SK-N-SH (cell line): ENCODE measurements around the gene ZNF723. TPM values are rescaled to one million over a fixed set of nuclear protein-coding genes. Genes with fewer than 3 reads are reported as not detected.
"Not testable (repeated sequence)": the region's sequence is repeated elsewhere in the genome, so short reads cannot be mapped to it uniquely, and the experiment has no call there.

Experiments
- CTCF ChIA-PET: fragments of 300-600, 350-600 bp; formaldehyde crosslinking; extraction: SDS; loops from one replicate; lab custom pipeline; 2021; lab: Yijun Ruan, JAX
- POLR2A ChIA-PET: fragments of 350-600 bp; sonication (Branson Sonifier 250); formaldehyde crosslinking; extraction: SDS; loops from one replicate; lab custom pipeline; 2020; ENCODE audit warnings: antibody characterized with exemption, inconsistent platforms; lab: Yijun Ruan, JAX
- DNase-seq: peaks from one replicate; pipeline ENCODE4 v3.0.0; 2012
- H2AFZ ChIP-seq: fragments of 200-600 bp; sonication (generic); 2 replicates; pipeline ENCODE4 v1.8.1; 2016; ENCODE audit warnings: antibody characterized with exemption, mild to moderate bottlenecking, low read depth
- H3F3A ChIP-seq: fragments of 200-600 bp; sonication (generic); replicated peaks from 2 replicates; pipeline ENCODE3; 2016; ENCODE audit warnings: antibody characterized with exemption, mild to moderate bottlenecking; ENCODE audit not compliant: insufficient read depth
- H3K27ac ChIP-seq, 2 experiments: fragments of 200-500 bp in 1 of 2; fragments of 200-600 bp in 1 of 2; sonication (Bioruptor generic) in 1 of 2; sonication (generic), shearing (Covaris generic) in 1 of 2; 2 replicates each; pipeline versions ENCODE4 v1.5.1 to v1.6.1; 2014 to 2016; ENCODE audit warnings: low read depth in 2 of 2, inconsistent platforms in 1 of 2, low read length in 1 of 2, mild to moderate bottlenecking in 1 of 2, mixed read lengths in 1 of 2
- H3K27me3 ChIP-seq: fragments of 200-600 bp; sonication (generic), shearing (Covaris generic); 2 replicates; pipeline ENCODE4 v1.6.1; 2016; ENCODE audit warnings: mixed run types; ENCODE audit not compliant: insufficient read depth
- H3K36me3 ChIP-seq, 2 experiments: fragments of 200-500 bp in 1 of 2; fragments of 200-600 bp in 1 of 2; sonication (Bioruptor generic) in 1 of 2; sonication (generic) in 1 of 2; replicated peaks in 1 of 2; 2 replicates each; pipeline versions ENCODE3 to v1.5.1; 2014 to 2016; ENCODE audit warnings: low read length in 1 of 2, mild to moderate bottlenecking in 1 of 2; ENCODE audit not compliant: insufficient read depth in 2 of 2, control insufficient read depth in 1 of 2
- H3K4me1 ChIP-seq, 2 experiments: fragments of 200-500 bp in 1 of 2; fragments of 200-600 bp in 1 of 2; sonication (Bioruptor generic) in 1 of 2; sonication (generic), shearing (Covaris generic) in 1 of 2; 2 replicates each; pipeline versions ENCODE4 v1.5.1 to v1.6.1; 2014 to 2016; ENCODE audit warnings: low read depth in 1 of 2, low read length in 1 of 2, mixed run types in 1 of 2; ENCODE audit not compliant: insufficient read depth in 2 of 2, control insufficient read depth in 1 of 2
- H3K4me2 ChIP-seq: fragments of 200-600 bp; sonication (generic), shearing (Covaris generic); 2 replicates; pipeline ENCODE4 v1.6.1; 2017; ENCODE audit warnings: mixed run types
- H3K4me3 ChIP-seq, 2 experiments: fragments of 200-500 bp in 1 of 2; fragments of 200-600 bp in 1 of 2; sonication (Bioruptor generic) in 1 of 2; sonication (generic), shearing (Covaris generic) in 1 of 2; 2 replicates each; pipeline versions ENCODE4 v1.5.1 to v1.8.1; 2014 to 2016; ENCODE audit warnings: low read depth in 2 of 2, inconsistent platforms in 1 of 2, low read length in 1 of 2, mild to moderate bottlenecking in 1 of 2, mixed read lengths in 1 of 2, moderate library complexity in 1 of 2
- H3K79me2 ChIP-seq: fragments of 200-600 bp; sonication (generic); 2 replicates; pipeline ENCODE4 v1.8.1; 2017; ENCODE audit warnings: mild to moderate bottlenecking; ENCODE audit not compliant: insufficient read depth
- H3K9ac ChIP-seq: fragments of 200-600 bp; sonication (generic); 2 replicates; pipeline ENCODE4 v1.6.1; 2017; ENCODE audit warnings: mixed run types
- H3K9me2 ChIP-seq: fragments of 200-600 bp; sonication (generic); 2 replicates; pipeline ENCODE4 v1.6.1; 2017; ENCODE audit warnings: mixed run types
- H3K9me3 ChIP-seq: fragments of 200-600 bp; sonication (generic); 2 replicates; pipeline ENCODE4 v1.6.1; 2017; ENCODE audit warnings: mixed run types, mild to moderate bottlenecking, moderate library complexity
- H4K20me1 ChIP-seq: fragments of 200-600 bp; sonication (generic); 2 replicates; pipeline ENCODE4 v1.6.1; 2017; ENCODE audit warnings: mild to moderate bottlenecking, mixed run types; ENCODE audit not compliant: insufficient read depth
- FOXJ3 ChIP-seq: sonication (generic); formaldehyde crosslinking; IDR thresholded peaks from 2 replicates; pipeline ENCODE4 v1.5.1; 2020; ENCODE audit warnings: mild to moderate bottlenecking, missing genetic modification reagents
- NFIC ChIP-seq: IDR thresholded peaks from 2 replicates; pipeline ENCODE4 v1.4.0; 2012; ENCODE audit warnings: borderline replicate concordance
- NRF1 ChIP-seq: IDR thresholded peaks from 2 replicates; pipeline ENCODE4 v1.6.1; 2012; ENCODE audit warnings: low read depth, mild to moderate bottlenecking, low read length
- POLR2AphosphoS5 ChIP-seq: IDR thresholded peaks from 2 replicates; pipeline ENCODE4 v1.6.1; 2012; ENCODE audit warnings: low read depth, low read length
- SIN3A ChIP-seq: IDR thresholded peaks from 2 replicates; pipeline ENCODE4 v1.6.1; 2012; ENCODE audit warnings: low read depth, mild to moderate bottlenecking, low read length, moderate library complexity, borderline replicate concordance
- SMC3 ChIP-seq: IDR thresholded peaks from 2 replicates; pipeline ENCODE4 v1.6.1; 2012; ENCODE audit warnings: low read depth, low read length, improper control_type of control experiment
- TAF1 ChIP-seq: IDR thresholded peaks from 2 replicates; pipeline ENCODE4 v1.6.1; 2012; ENCODE audit warnings: low read depth, mild to moderate bottlenecking, low read length, moderate library complexity, borderline replicate concordance
- TCF12 ChIP-seq: IDR thresholded peaks from 2 replicates; pipeline ENCODE4 v1.4.0; 2012
- USF1 ChIP-seq: IDR thresholded peaks from 2 replicates; pipeline ENCODE4 v1.4.0; 2012; ENCODE audit warnings: low read depth, borderline replicate concordance
- USF2 ChIP-seq: fragments of 150-350 bp; IDR thresholded peaks from 2 replicates; pipeline ENCODE4 v1.6.1; 2017; ENCODE audit warnings: antibody characterized with exemption, low read length, low read depth, borderline replicate concordance
- YY1 ChIP-seq: IDR thresholded peaks from 2 replicates; pipeline ENCODE4 v1.4.0; 2012; ENCODE audit warnings: low read depth, mild to moderate bottlenecking
- WGBS: methylation state at CpG from one replicate; pipeline ENCODE4 v1.1.6; 2017; ENCODE audit warnings: low lambda C conversion rate; 5-methylcytosine and 5-hydroxymethylcytosine counted together
- polyA plus RNA-seq, 3 experiments: library from polyadenylated mRNA; depleted of rRNA; stranded (reverse); fragments of >200 nt; gene quantifications; 2 replicates each; pipeline ENCODE4 v1.2.3, GENCODE V29; 2012
- TF ChIP-seq, protein P1 (sequence below): IDR thresholded peaks from 2 replicates; pipeline ENCODE4 v1.4.0; 2012; ENCODE audit warnings: low read depth, borderline replicate concordance
- TF ChIP-seq, protein P2 (sequence below): fragments of 150-350 bp; IDR thresholded peaks from 2 replicates; pipeline ENCODE4 v1.6.1; 2016; ENCODE audit warnings: mild to moderate bottlenecking, low read depth, low read length
- TF ChIP-seq, protein P3 (sequence below): fragments of 200-600 bp; sonication (generic); IDR thresholded peaks from 2 replicates; pipeline ENCODE4 v1.6.1; 2017; ENCODE audit warnings: antibody characterized with exemption, mild to moderate bottlenecking, moderate library complexity

Gene ZNF723
- polyA plus RNA-seq, 1 of the 3 experiments (the other 2 are of a cell fraction), result not detected

GRCh38 chr19:22783651-22784410 lies 48.3 kb upstream of the ZNF723 start, which contains the start of gene ZNF99:
ZNF99 (minus strand) TSS chr19:22784151; CDS start chr19:22784016, 135 bp downstream.
- ChIA-PET POLR2A (no interaction called here), CTCF (no interaction called here)
- no peaks in the 10 kb centered on the region for H3K36me3 ChIP-seq
- no peak within 1 kb of the TSS for H3K4me3 ChIP-seq
- H2AFZ ChIP-seq, result no peak within 1 kb of the TSS
- no peaks in the 10 kb centered on the region for H3F3A ChIP-seq
- H3K4me1 ChIP-seq, result no peaks in the 10 kb centered on the region
- H3K79me2 ChIP-seq, result no peaks in the 10 kb centered on the region
- H3K9me3 ChIP-seq, result no peaks in the 10 kb centered on the region
- TF ChIP-seq SMC3 (no peak), TAF1 (no peak), USF1 (no peak), NFIC (no peak), POLR2AphosphoS5 (no peak), SIN3A (no peak), TCF12 (no peak)
- TF ChIP-seq, protein P1, sequence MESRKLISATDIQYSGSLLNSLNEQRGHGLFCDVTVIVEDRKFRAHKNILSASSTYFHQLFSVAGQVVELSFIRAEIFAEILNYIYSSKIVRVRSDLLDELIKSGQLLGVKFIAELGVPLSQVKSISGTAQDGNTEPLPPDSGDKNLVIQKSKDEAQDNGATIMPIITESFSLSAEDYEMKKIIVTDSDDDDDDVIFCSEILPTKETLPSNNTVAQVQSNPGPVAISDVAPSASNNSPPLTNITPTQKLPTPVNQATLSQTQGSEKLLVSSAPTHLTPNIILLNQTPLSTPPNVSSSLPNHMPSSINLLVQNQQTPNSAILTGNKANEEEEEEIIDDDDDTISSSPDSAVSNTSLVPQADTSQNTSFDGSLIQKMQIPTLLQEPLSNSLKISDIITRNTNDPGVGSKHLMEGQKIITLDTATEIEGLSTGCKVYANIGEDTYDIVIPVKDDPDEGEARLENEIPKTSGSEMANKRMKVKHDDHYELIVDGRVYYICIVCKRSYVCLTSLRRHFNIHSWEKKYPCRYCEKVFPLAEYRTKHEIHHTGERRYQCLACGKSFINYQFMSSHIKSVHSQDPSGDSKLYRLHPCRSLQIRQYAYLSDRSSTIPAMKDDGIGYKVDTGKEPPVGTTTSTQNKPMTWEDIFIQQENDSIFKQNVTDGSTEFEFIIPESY, result no peak
- no peak for DNase-seq
- H3K9ac ChIP-seq, result no peak within 1 kb of the TSS
- no peaks in the 10 kb centered on the region for H3K27me3 ChIP-seq
- H3K27ac ChIP-seq, result no peak within 1 kb of the TSS
- H4K20me1 ChIP-seq, result no peaks in the 10 kb centered on the region
- 10% methylated on average over 28 of the region's 36 CpGs for WGBS
- H3K9me2 ChIP-seq, result no peaks in the 10 kb centered on the region
- H3K4me2 ChIP-seq, result no peak within 1 kb of the TSS

GRCh38 chr19:22792863-22793262 lies 39.2 kb upstream of the ZNF723 start:
- H3K27ac ChIP-seq, CTCF ChIA-PET, H3K9me3 ChIP-seq, H4K20me1 ChIP-seq, H3K9ac ChIP-seq, H3K36me3 ChIP-seq, H3F3A ChIP-seq, H3K4me3 ChIP-seq, H3K4me2 ChIP-seq, H2AFZ ChIP-seq, H3K79me2 ChIP-seq, POLR2A ChIA-PET, H3K4me1 ChIP-seq, DNase-seq, H3K27me3 ChIP-seq, H3K9me2 ChIP-seq: not testable (repeated sequence)
- 25% methylated on average over 4 of the region's 4 CpGs for WGBS

DNA sequence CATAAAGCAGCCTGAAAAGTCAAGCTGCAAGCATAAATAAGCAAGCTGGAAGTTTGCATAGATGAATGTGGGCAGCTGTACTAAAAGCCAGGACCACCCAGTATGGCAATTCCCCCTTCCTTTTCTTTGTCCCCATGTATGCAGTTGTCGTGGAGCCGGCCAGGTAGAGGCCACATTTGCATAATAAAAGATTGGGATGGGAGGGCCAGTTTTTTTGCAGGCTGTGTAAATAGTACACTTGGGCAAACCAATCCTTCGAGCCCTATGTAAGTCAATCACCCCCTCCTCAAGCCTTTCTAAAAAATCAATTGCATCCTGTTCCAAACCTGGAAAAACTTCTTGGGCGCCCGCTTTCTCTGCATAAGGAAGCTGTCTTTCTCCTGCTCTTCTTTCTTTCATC lies 35.1 kb upstream of the ZNF723 start:
- ChIA-PET CTCF (no interaction called here), POLR2A (no interaction called here)
- DNase-seq, result no peak
- Histone ChIP-seq H3K4me2 (no peak overlapping the region), H3K79me2 (no peaks in the 10 kb centered on the region), H3K4me3 (no peak overlapping the region), H3K36me3 (no peaks in the 10 kb centered on the region), H2AFZ (no peak overlapping the region), H3K9ac (no peak overlapping the region), H3K27me3 (no peaks in the 10 kb centered on the region), H3K27ac (no peak overlapping the region), H3K9me3 (no peaks in the 10 kb centered on the region; the same call in 1 of the 2 replicates), H3K9me2 (no peaks in the 10 kb centered on the region), H3K4me1 (no peaks in the 10 kb centered on the region), H4K20me1 (no peaks in the 10 kb centered on the region), H3F3A (no peaks in the 10 kb centered on the region)
- WGBS, result 16% methylated on average over 5 of the region's 5 CpGs
- TF ChIP-seq FOXJ3 (CRISPR knock-in tag) (no peak), POLR2AphosphoS5 (no peak), YY1 (no peak), SMC3 (no peak), NRF1 (no peak), TAF1 (no peak), USF2 (no peak)
- TF ChIP-seq, protein P2, sequence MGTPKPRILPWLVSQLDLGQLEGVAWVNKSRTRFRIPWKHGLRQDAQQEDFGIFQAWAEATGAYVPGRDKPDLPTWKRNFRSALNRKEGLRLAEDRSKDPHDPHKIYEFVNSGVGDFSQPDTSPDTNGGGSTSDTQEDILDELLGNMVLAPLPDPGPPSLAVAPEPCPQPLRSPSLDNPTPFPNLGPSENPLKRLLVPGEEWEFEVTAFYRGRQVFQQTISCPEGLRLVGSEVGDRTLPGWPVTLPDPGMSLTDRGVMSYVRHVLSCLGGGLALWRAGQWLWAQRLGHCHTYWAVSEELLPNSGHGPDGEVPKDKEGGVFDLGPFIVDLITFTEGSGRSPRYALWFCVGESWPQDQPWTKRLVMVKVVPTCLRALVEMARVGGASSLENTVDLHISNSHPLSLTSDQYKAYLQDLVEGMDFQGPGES, result no peak
- TF ChIP-seq, protein P3, sequence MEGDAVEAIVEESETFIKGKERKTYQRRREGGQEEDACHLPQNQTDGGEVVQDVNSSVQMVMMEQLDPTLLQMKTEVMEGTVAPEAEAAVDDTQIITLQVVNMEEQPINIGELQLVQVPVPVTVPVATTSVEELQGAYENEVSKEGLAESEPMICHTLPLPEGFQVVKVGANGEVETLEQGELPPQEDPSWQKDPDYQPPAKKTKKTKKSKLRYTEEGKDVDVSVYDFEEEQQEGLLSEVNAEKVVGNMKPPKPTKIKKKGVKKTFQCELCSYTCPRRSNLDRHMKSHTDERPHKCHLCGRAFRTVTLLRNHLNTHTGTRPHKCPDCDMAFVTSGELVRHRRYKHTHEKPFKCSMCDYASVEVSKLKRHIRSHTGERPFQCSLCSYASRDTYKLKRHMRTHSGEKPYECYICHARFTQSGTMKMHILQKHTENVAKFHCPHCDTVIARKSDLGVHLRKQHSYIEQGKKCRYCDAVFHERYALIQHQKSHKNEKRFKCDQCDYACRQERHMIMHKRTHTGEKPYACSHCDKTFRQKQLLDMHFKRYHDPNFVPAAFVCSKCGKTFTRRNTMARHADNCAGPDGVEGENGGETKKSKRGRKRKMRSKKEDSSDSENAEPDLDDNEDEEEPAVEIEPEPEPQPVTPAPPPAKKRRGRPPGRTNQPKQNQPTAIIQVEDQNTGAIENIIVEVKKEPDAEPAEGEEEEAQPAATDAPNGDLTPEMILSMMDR, result no peak
